Upper lobe of left lung (tissue), 6 donors: ENCODE results near the gene PECR. TPM values are rescaled to one million over a fixed set of nuclear protein-coding genes. Genes with fewer than 3 reads are reported as not detected.
A peak's percentile ranks its signal among the peaks of the same experiment; 100 is the strongest.

ENCODE experiments used
- ATAC-seq, 2 donors: fragments of 200-7000 bp; cut with Tn5 transposase; one replicate each; pipeline ENCODE4 v1.9.1; 2022; ENCODE audit warnings: mild to moderate bottlenecking in 2 of 2, moderate library complexity in 2 of 2; ENCODE audit not compliant: low FRiP score in 2 of 2
- DNase-seq, 2 donors: peaks; one replicate each; pipeline ENCODE4 v3.0.0-alpha.2; 2019 to 2020
- H3K27ac ChIP-seq, 4 donors: fragments of 200-600 bp; sonication (generic); one replicate each; pipeline ENCODE4 v1.5.1; 2016 to 2019
- H3K27me3 ChIP-seq, 4 donors: fragments of 200-600 bp; sonication (generic); one replicate each; pipeline ENCODE4 v1.5.1; 2017 to 2019
- H3K36me3 ChIP-seq, 4 donors: fragments of 200-600 bp; sonication (generic); one replicate each; pipeline ENCODE4 v1.5.1; 2016 to 2019
- H3K4me1 ChIP-seq, 4 donors: fragments of 200-600 bp; sonication (generic); one replicate each; pipeline ENCODE4 v1.5.1; 2018 to 2019
- H3K4me3 ChIP-seq, 4 donors: fragments of 200-600 bp; sonication (generic); one replicate each; pipeline ENCODE4 v1.5.1; 2017 to 2019; ENCODE audit warnings: mild to moderate bottlenecking in 2 of 4, moderate library complexity in 1 of 4
- H3K9me3 ChIP-seq, 4 donors: fragments of 200-600 bp; sonication (generic); one replicate each; pipeline ENCODE4 v1.5.1; 2018 to 2019
- CTCF ChIP-seq, 6 experiments: fragments of 450-650 bp in 4 of 6; fragments of 200-600 bp in 2 of 6; sonication (generic) in 2 of 6; IDR thresholded peaks; one replicate each; pipeline ENCODE4 v1.5.1; 2016 to 2019; ENCODE audit warnings: antibody characterized with exemption in 6 of 6
- EP300 ChIP-seq, 4 donors: sonication (generic); formaldehyde crosslinking; IDR thresholded peaks; one replicate each; pipeline ENCODE4 v1.5.1; 2017; ENCODE audit warnings: antibody characterized with exemption in 4 of 4, control low read depth in 2 of 4
- POLR2A ChIP-seq, 4 donors: fragments of 450-650 bp; IDR thresholded peaks; one replicate each; pipeline ENCODE4 v1.5.1; 2016 to 2017; ENCODE audit warnings: antibody characterized with exemption in 4 of 4, mild to moderate bottlenecking in 2 of 4
- POLR2AphosphoS5 ChIP-seq, 2 donors: sonication (generic); formaldehyde crosslinking; IDR thresholded peaks; one replicate each; pipeline ENCODE4 v1.5.1; 2017; ENCODE audit warnings: antibody characterized with exemption in 2 of 2
- WGBS, 2 donors: methylation state at CpG; one replicate each; pipeline ENCODE4 v1.1.5; 2017 to 2018; 5-methylcytosine and 5-hydroxymethylcytosine counted together
- total RNA-seq, 6 donors: library from RNA; depleted of rRNA in 4 of 6; stranded (reverse); fragments of >200 nt in 4 of 6; gene quantifications; one replicate each; pipeline versions ENCODE4 v1.1.0 to v1.2.1, GENCODE V29; 2016 to 2021
- donor health status: DM: no; HTN: no; CAD: no; lungs with moderate emphysema.
- donor health status: DM: no; HTN: yes; CAD: no; lungs with severe emphysema.

Gene PECR
- total RNA-seq, 6 donors from 2014 or later: 11.9 to 39.8 (median 20.3) TPM

DNA sequence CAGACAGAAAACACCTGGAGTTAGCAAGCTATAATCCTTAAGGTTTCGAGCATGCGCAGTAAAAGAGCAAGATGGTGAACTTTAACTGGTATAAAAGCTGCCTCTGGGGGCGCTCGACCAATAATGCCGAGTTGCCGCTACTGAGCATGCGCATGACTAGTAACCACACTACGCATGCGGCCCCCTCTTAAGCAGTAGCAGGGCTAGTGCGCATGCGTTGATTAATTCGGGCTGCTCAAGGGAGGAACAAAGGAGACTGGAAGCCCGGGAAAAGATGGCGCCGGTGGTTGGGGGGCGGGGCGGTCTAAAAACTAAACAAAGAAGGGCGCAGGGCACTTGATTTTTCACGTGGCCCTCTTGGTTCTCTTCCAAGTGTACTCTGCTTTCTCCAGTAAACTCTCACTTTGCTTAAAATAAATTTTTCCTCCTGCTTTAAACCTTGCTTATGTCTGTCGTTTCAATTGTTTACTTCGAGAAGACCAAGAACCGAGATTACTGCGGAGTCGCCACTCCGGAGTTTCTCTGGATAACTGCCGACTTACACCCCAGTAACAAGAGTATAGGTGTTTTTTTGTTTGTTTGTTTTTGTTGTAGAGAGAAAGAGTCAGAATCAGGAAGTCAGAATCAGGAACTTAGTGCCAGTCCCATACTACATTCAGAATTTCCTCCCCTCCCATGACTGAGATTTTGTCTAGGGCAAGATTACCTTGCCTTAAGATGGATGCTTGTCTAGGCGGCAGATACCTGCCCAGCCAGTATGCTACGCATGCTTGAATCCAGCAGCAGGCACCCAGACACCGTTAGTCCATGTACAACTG, 33.3 kb upstream of the PECR start:
- Histone ChIP-seq H3K27me3 (no peaks in the 10 kb centered on the region), H3K9me3 (no peaks in the 10 kb centered on the region), H3K27ac (peak overlapping the region; percentile 74 to 84 (median 78)), H3K4me3 (peak overlapping the region; percentile 34 to 57 (median 48)), H3K36me3 (peaks cover 6 to 76% (median 42%) of the 10 kb centered on the region in 4 donors), H3K4me1 (peaks cover 31 to 64% (median 36%) of the 10 kb centered on the region in 4 donors)
- ATAC-seq: peak; percentile 96 to 97
- TF ChIP-seq POLR2AphosphoS5 (IDR thresholded peaks at IDR 0.05) (peak in 1 of 2 donors; percentile 76), EP300 (IDR thresholded peaks at IDR 0.05) (no peak), POLR2A (IDR thresholded peaks at IDR 0.05) (peak in 2 of 4 donors; percentile 38 to 62), CTCF (IDR thresholded peaks at IDR 0.05) (peak; percentile 77 to 95 (median 89))
- 6 to 8% methylated on average over 28 to 29 of the region's 29 CpGs for WGBS, 2 donors
- DNase-seq: peak; percentile 90 to 99

- no peak for DNase-seq
- Histone ChIP-seq H3K27me3 (no peaks in the 10 kb centered on the region), H3K4me1 (peaks cover 31 to 61% (median 35%) of the 10 kb centered on the region in 4 donors), H3K36me3 (peaks cover 6 to 70% (median 39%) of the 10 kb centered on the region in 4 donors), H3K9me3 (no peaks in the 10 kb centered on the region), H3K4me3 (no peak overlapping the region), H3K27ac (peak overlapping the region; percentile 22 to 84 (median 78))
- ATAC-seq: no peak
- TF ChIP-seq POLR2A (IDR thresholded peaks at IDR 0.05) (no peak), POLR2AphosphoS5 (IDR thresholded peaks at IDR 0.05) (no peak), CTCF (IDR thresholded peaks at IDR 0.05) (no peak), EP300 (IDR thresholded peaks at IDR 0.05) (no peak)
- WGBS, 2 donors: 36 to 41% methylated on average over 4 of the region's 4 CpGs
Measured at GRCh38 chr2:216114382-216114713, 32.7 kb upstream of the PECR start.

DNA sequence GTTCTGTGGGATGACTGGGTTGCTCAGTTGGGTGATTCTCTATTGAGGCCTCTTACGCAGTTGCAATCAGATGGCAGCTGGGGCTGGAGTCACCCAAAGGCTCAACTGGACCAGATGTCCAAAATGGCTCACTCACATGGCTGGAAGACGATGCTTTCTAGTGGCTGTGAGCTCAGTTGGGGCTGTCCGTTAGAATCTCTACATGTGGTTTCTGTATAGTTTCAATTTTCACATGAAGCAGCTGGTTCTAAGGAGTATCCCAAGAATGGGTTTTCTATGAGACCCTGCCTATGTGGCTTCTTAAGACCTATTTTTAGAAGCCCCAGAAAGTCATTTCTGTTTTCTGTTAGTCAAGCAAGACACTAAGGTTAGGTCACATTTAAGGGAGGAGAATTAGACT, 32.0 kb upstream of the PECR start:
- DNase-seq: no peak
- peaks cover 0 to 63% (median 37%) of the 10 kb centered on the region in 4 donors for H3K36me3 ChIP-seq
- 83 to 88% methylated on average over 3 of the region's 3 CpGs for WGBS, 2 donors
- no peaks in the 10 kb centered on the region for H3K9me3 ChIP-seq
- peak overlapping the region in 2 of 4 donors; percentile 79 to 84 for H3K27ac ChIP-seq
- ATAC-seq: no peak
- H3K4me1 ChIP-seq: peaks cover 32 to 60% (median 35%) of the 10 kb centered on the region in 4 donors
- no peak for TF ChIP-seq CTCF (IDR thresholded peaks at IDR 0.05)
- TF ChIP-seq EP300 (IDR thresholded peaks at IDR 0.05): no peak
- no peak for TF ChIP-seq POLR2A (IDR thresholded peaks at IDR 0.05)
- no peak for TF ChIP-seq POLR2AphosphoS5 (IDR thresholded peaks at IDR 0.05)
- H3K4me3 ChIP-seq: no peak overlapping the region
- H3K27me3 ChIP-seq: no peaks in the 10 kb centered on the region

GRCh38 chr2:216112926-216113325, 31.3 kb upstream of the PECR start:
- Histone ChIP-seq H3K36me3 (peaks cover 0 to 56% (median 33%) of the 10 kb centered on the region in 4 donors), H3K27me3 (no peaks in the 10 kb centered on the region), H3K4me3 (no peak overlapping the region), H3K4me1 (peaks cover 27 to 58% (median 36%) of the 10 kb centered on the region in 4 donors), H3K27ac (no peak overlapping the region), H3K9me3 (no peaks in the 10 kb centered on the region)
- DNase-seq (no peak), ATAC-seq (no peak)
- TF ChIP-seq POLR2AphosphoS5 (IDR thresholded peaks at IDR 0.05) (no peak), POLR2A (IDR thresholded peaks at IDR 0.05) (no peak), CTCF (IDR thresholded peaks at IDR 0.05) (no peak), EP300 (IDR thresholded peaks at IDR 0.05) (no peak)
- 62 to 74% methylated on average over 4 of the region's 4 CpGs for WGBS, 2 donors
